ENCODE results near the gene KNL1. TPM values are rescaled to one million over a fixed set of nuclear protein-coding genes. Genes with fewer than 3 reads are reported as not detected.

KNL1 gene
- total RNA-seq = 2.0 and 5.7 TPM in 2 replicates

GRCh38 chr15:40593588-40594428 lies at the start of gene KNL1:
TSS of gene KNL1 (plus strand) at chr15:40594249. CDS start at chr15:40602932, 8,683 bp downstream.

DNA sequence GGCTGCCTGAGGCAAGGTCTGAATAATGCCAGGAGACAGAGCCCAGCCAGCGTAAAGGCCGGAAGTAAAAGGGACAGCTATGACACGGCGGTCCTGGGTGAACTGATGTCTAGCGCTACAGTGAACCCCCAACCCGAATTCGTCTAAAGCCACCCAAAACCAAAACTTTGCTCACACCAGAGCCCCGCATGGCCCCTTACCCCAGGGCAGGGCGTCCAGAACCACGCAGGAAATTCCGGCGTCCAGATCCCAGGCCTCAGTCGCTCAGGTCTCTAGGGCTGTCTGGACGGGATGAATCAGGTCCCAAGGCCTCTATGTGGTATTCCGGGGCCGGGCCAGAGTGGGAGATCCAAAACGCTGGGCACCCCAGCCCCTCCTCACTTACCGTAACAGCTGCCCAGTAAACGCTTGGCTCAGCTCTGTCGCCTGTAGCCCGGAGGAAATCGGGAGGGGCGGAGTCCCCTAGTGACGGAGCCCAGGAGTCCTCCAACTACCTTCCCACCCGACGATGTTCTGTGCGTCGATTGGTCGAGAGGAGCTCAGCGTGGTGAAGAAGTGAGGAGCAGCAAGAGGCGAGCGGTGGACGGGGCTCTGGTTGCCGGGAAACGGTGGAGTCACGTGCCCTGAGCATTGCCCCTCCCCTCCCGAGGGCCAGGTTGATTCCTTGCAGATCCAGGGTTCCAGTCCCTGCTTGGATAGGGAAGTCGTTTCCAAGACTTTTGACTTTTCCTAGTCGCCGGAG lies 29.3 kb upstream of the KNL1 start, which contains the start of gene CCDC32:
Gene CCDC32 (minus strand): TSS at position 452 of the 742 bp plus-strand sequence. CDS start 2,027 bp downstream, outside the sequence.

DNA sequence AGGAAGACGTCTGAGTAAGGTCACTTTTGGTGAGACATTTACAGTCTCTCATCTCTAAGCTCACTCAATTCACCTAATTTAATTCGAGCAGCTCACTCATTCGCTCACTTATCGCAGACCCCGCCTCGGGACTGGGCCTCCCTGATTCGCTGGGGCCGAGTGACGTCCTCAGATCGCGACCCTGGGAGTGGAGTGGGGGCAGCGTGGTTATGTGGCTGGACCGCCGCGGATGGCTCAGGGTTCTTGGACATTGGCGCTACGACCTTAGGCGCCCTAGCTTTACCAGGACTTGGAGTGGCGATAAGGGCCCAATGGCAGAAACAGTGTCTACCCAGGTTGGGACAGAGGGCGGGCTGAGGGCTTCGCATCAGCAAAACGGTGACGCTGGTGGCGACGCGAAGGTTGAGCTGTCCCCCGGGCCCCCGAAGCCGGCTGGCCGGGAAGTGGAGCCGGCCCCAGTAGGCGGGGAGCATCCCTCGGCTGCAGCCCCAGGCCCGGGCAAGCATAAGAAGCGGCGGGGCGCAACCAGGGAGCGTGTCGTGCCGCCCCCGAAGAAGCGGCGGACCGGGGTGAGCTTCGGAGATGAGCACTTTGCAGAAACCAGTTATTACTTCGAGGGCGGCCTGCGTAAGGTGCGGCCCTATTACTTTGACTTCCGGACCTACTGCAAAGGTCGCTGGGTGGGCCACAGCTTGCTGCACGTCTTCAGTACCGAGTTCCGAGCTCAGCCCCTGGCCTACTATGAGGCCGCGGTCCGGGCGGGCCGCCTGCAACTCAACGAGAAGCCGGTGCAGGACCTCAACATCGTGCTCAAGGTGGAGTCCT lies 24.7 kb upstream of the KNL1 start, which contains the start of gene RPUSD2:
Gene RPUSD2 (plus strand): TSS at position 171 of the 825 bp plus-strand sequence. CDS start 39 bp downstream, at position 210.

GRCh38 chr15:40694688-40695468 lies 100.8 kb downstream of the KNL1 start, which contains the start of gene RAD51:
TSS of gene RAD51 (plus strand) at chr15:40695174. CDS start at chr15:40698759, 3,585 bp downstream.

Other genes with a start within 250 kb of the KNL1 start
- not detected in 2 replicates for gene PHGR1, start 243.2 kb upstream of the KNL1 start, total RNA-seq
- 0.13 and 0.17 TPM in 2 replicates for gene DISP2, start 236.0 kb upstream of the KNL1 start, total RNA-seq
- gene KNSTRN, start 211.5 kb upstream of the KNL1 start, total RNA-seq = 14.0 and 20.7 TPM in 2 replicates
- 63.4 and 84.4 TPM in 2 replicates for gene IVD, start 188.5 kb upstream of the KNL1 start, total RNA-seq
- 9.4 and 10.4 TPM in 2 replicates for gene BAHD1, start 153.3 kb upstream of the KNL1 start, total RNA-seq
- gene CHST14, start 123.3 kb upstream of the KNL1 start, total RNA-seq = 18.4 and 21.8 TPM in 2 replicates
- gene CCDC32, start 29.2 kb upstream of the KNL1 start, total RNA-seq = 13.0 and 17.1 TPM in 2 replicates
- gene RPUSD2, start 24.9 kb upstream of the KNL1 start, total RNA-seq = 9.3 and 10.8 TPM in 2 replicates
- gene RAD51, start 100.9 kb downstream of the KNL1 start, total RNA-seq = 1.4 and 1.8 TPM in 2 replicates
- gene RMDN3, start 161.0 kb downstream of the KNL1 start, total RNA-seq = 21.3 and 24.7 TPM in 2 replicates
- 0.85 and 1.5 TPM in 2 replicates for gene GCHFR, start 169.8 kb downstream of the KNL1 start, total RNA-seq
- 0.07 TPM in 1 of 2 replicates, not detected in the other for gene C15orf62, start 175.7 kb downstream of the KNL1 start, total RNA-seq
- 17.8 and 18.7 TPM in 2 replicates for gene ZFYVE19, start 212.8 kb downstream of the KNL1 start, total RNA-seq
- 12.1 and 12.6 TPM in 2 replicates for gene DNAJC17, start 213.2 kb downstream of the KNL1 start, total RNA-seq
- not detected in 2 replicates for gene PPP1R14D, start 234.5 kb downstream of the KNL1 start, total RNA-seq
- gene SPINT1, start 249.8 kb downstream of the KNL1 start, total RNA-seq = 0.33 and 0.36 TPM in 2 replicates

Data from smooth muscle cell of the pulmonary artery (primary cell).